A673 (cell line): ENCODE results near the gene TNFSF8. TPM values are rescaled to one million over a fixed set of nuclear protein-coding genes. Genes with fewer than 3 reads are reported as not detected.

Experiments
- BruUV-seq: library from RNA; stranded (reverse); fragments of 400-500 nt; replicated peaks from 2 replicates; lab custom pipeline; 2021; lab: Mats Ljungman, UMichigan
- CTCF ChIA-PET: fragments of 300-600 bp; sonication (Branson Sonifier 250); formaldehyde crosslinking; loops from one replicate; lab custom pipeline; 2022; ENCODE audit warnings: antibody characterized with exemption; lab: Charles Lee
- POLR2A ChIA-PET: fragments of 300-600 bp; sonication (Branson Sonifier 250); formaldehyde crosslinking; loops from one replicate; lab custom pipeline; 2022; ENCODE audit warnings: antibody characterized with exemption; ENCODE audit not compliant: low non-redundant PET; lab: Charles Lee
- DNase-seq: peaks from one replicate; pipeline ENCODE4 v3.0.0-alpha.2; 2015; ENCODE audit warnings: low spot score
- H3K27ac ChIP-seq: fragments of 200-600 bp; sonication (generic); 2 replicates; pipeline ENCODE4 v1.5.1; 2016; ENCODE audit warnings: mixed run types, low read depth, mild to moderate bottlenecking, mixed read lengths, antibody characterized with exemption, low read length; ENCODE audit not compliant: poor library complexity, severe bottlenecking
- H3K27me3 ChIP-seq: fragments of 200-600 bp; sonication (generic); replicated peaks from 2 replicates; pipeline ENCODE4 v1.6.1; 2017; ENCODE audit warnings: mixed run types, low read depth, mild to moderate bottlenecking, mixed read lengths, antibody characterized with exemption, low read length; ENCODE audit not compliant: insufficient read depth, poor library complexity
- H3K36me3 ChIP-seq: fragments of 200-600 bp; sonication (generic); 2 replicates; pipeline ENCODE4 v1.6.1; 2016; ENCODE audit warnings: mixed run types, mild to moderate bottlenecking, mixed read lengths, antibody characterized with exemption, low read length; ENCODE audit not compliant: insufficient read depth, poor library complexity, severe bottlenecking
- H3K4me1 ChIP-seq: fragments of 200-600 bp; sonication (generic); 2 replicates; pipeline ENCODE4 v1.6.1; 2017; ENCODE audit warnings: mixed run types, mild to moderate bottlenecking, mixed read lengths, antibody characterized with exemption, low read length; ENCODE audit not compliant: insufficient read depth, poor library complexity, severe bottlenecking
- H3K4me3 ChIP-seq: fragments of 200-600 bp; sonication (generic); 2 replicates; pipeline ENCODE4 v1.5.1; 2016; ENCODE audit warnings: low read depth, mixed run types, mild to moderate bottlenecking, mixed read lengths, low read length; ENCODE audit not compliant: poor library complexity, severe bottlenecking
- H3K9me3 ChIP-seq: fragments of 200-600 bp; sonication (generic); 2 replicates; pipeline ENCODE4 v1.6.1; 2016; ENCODE audit warnings: mixed run types, low read depth, mild to moderate bottlenecking, mixed read lengths, antibody characterized with exemption, low read length; ENCODE audit not compliant: poor library complexity, severe bottlenecking
- EZH2 ChIP-seq: fragments of 200-600 bp; sonication (generic); IDR thresholded peaks from 2 replicates; pipeline ENCODE4 v1.6.1; 2017; ENCODE audit warnings: borderline replicate concordance, low read depth, mild to moderate bottlenecking, mixed read lengths, antibody characterized with exemption, low read length; ENCODE audit not compliant: poor library complexity, severe bottlenecking
- intact Hi-C: fragments of 100-400 bp; cut with micrococcal nuclease; formaldehyde crosslinking; loops from one replicate; pipeline ENCODE4 v1.10.0; 2022; ENCODE audit not compliant: unreplicated experiment
- total RNA-seq: library from RNA; stranded (reverse); gene quantifications from 2 replicates; pipeline ENCODE4 v1.2.3, GENCODE V29; 2021
- TF ChIP-seq, protein P1 (sequence below): fragments of 300-800, 200-600 bp; sonication (generic); conservative IDR thresholded peaks from 2 replicates; pipeline ENCODE4 v1.5.1; 2017; ENCODE audit warnings: low read depth, mild to moderate bottlenecking, antibody characterized with exemption, low read length, moderate library complexity, mixed read lengths

Gene TNFSF8
- total RNA-seq, 1 experiment from 2014 or later = not detected

DNA sequence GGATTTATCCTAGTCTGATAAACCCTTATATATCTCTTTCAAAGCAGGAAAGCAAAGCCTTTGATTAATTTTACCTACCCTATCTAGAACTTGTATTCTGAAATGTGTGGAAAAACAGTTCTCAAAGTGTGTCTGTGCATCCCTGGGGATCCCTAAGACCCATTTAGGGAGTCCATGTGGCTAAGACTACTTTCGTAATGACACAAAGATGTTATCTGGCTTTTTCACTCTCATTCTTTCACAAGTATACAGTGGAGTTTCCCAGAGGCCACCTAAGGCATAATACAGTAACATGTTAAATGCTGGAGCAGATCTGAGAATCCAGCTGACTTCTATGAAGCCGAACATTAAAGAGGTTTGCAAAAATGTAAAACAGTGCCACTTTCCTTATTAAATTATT, 70.2 kb downstream of the TNFSF8 start:
- no peak overlapping the region for H3K4me3 ChIP-seq
- no peak for TF ChIP-seq EZH2
- TF ChIP-seq, protein P1, sequence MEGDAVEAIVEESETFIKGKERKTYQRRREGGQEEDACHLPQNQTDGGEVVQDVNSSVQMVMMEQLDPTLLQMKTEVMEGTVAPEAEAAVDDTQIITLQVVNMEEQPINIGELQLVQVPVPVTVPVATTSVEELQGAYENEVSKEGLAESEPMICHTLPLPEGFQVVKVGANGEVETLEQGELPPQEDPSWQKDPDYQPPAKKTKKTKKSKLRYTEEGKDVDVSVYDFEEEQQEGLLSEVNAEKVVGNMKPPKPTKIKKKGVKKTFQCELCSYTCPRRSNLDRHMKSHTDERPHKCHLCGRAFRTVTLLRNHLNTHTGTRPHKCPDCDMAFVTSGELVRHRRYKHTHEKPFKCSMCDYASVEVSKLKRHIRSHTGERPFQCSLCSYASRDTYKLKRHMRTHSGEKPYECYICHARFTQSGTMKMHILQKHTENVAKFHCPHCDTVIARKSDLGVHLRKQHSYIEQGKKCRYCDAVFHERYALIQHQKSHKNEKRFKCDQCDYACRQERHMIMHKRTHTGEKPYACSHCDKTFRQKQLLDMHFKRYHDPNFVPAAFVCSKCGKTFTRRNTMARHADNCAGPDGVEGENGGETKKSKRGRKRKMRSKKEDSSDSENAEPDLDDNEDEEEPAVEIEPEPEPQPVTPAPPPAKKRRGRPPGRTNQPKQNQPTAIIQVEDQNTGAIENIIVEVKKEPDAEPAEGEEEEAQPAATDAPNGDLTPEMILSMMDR = no peak
- H3K27me3 ChIP-seq = no peaks in the 10 kb centered on the region
- H3K4me1 ChIP-seq = no peaks in the 10 kb centered on the region
- no peaks in the 10 kb centered on the region for H3K9me3 ChIP-seq
- no peak overlapping the region for H3K27ac ChIP-seq
- DNase-seq = no peak
- intact Hi-C loops = no loop called here
- no TSS peak for BruUV-seq
- POLR2A ChIA-PET = no interaction called here
- CTCF ChIA-PET = no interaction called here
- H3K36me3 ChIP-seq = no peaks in the 10 kb centered on the region

DNA sequence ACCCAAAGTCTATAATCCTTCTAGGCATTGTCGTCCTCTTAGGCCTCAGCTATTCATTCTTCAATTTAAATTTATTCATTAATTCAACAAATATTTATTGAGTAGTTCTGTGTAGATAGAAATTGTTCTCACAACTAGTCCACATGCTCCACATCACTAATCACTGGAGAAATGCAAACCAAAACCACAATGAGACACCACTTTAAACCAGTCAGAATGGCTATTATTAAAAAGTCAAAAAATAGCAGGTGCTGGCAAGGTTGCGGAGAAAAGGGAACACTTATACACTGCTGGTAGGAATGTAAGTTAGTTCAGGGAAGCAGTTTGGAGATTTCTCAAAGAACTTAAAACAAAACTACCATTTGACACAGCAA, 73.5 kb downstream of the TNFSF8 start:
- no peak overlapping the region for H3K4me3 ChIP-seq
- no TSS peak for BruUV-seq
- H3K27ac ChIP-seq = no peak overlapping the region
- ChIA-PET CTCF (no interaction called here), POLR2A (no interaction called here)
- no peaks in the 10 kb centered on the region for H3K9me3 ChIP-seq
- H3K27me3 ChIP-seq = no peaks in the 10 kb centered on the region
- intact Hi-C loops = no loop called here
- DNase-seq = no peak
- H3K4me1 ChIP-seq = no peaks in the 10 kb centered on the region
- H3K36me3 ChIP-seq = no peaks in the 10 kb centered on the region
- TF ChIP-seq, protein P1 = no peak
- no peak for TF ChIP-seq EZH2

DNA sequence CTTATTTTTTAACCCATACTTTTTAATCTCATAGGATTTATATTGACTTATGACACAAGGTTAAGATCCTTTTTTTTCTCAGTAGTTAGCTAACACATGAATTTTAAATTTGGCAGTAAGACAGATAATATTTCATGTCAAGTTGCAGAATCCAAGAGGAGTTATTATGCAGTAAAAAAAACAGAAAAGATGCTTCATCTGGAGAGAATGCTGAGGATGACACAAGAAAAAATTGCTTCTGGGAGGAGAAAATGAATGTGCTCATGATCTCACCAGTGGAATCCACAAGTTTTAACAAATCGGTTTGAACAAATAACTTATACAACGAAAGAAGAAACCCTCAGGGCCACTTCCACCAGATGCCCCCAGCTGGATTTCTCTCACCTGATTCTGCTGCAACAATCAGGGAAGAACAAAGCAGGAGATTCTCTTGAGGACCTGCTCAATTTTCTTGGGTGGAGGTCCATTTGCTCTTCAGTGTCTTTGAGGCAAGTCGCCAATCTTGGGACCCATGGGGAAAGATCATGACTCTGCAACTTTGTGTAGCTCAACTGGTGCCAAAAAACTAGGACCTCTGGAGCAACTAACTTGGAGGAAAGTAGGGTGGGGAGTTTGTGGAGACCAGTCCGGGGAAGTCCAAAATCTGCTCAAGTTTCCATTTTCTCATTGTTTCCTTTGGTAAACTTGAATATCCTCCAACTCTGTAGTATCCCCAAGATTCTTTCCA, 74.0 kb downstream of the TNFSF8 start:
- H3K4me1 ChIP-seq = no peaks in the 10 kb centered on the region
- no peak for DNase-seq
- H3K27ac ChIP-seq = no peak overlapping the region
- intact Hi-C loops = no loop called here
- ChIA-PET POLR2A (interaction anchor here (0.6 kb wide), 1 partner anchor 678 kb away, joined by 12 read pairs; no protein-coding TSS in a partner anchor), CTCF (no interaction called here)
- no TSS peak for BruUV-seq
- H3K36me3 ChIP-seq = no peaks in the 10 kb centered on the region
- no peaks in the 10 kb centered on the region for H3K27me3 ChIP-seq
- H3K4me3 ChIP-seq = no peak overlapping the region
- TF ChIP-seq, protein P1 = no peak
- TF ChIP-seq EZH2 = no peak
- no peaks in the 10 kb centered on the region for H3K9me3 ChIP-seq
